Keratinocyte (primary cell): ENCODE results near the gene CS. TPM values are rescaled to one million over a fixed set of nuclear protein-coding genes. Genes with fewer than 3 reads are reported as not detected.
A peak's percentile ranks its signal among the peaks of the same experiment; 100 is the strongest.
"Not testable (repeated sequence)": the region's sequence is repeated elsewhere in the genome, so short reads cannot be mapped to it uniquely, and the experiment has no call there.

Experiments used
- DNase-seq: peaks from one replicate; pipeline ENCODE4 v3.0.0-alpha.2; 2011; ENCODE audit warnings: low read depth, missing footprints, low spot score
- FAIRE-seq: peaks from 2 replicates; lab custom pipeline; 2011; peaks lifted over from hg19 to GRCh38; lab: Jason Lieb, UNC
- H2AFZ ChIP-seq: 2 replicates; pipeline ENCODE4 v1.6.0; 2012; ENCODE audit warnings: low read length, control low read depth, inconsistent platforms; ENCODE audit not compliant: control insufficient read depth
- H3K27ac ChIP-seq: 2 replicates; pipeline ENCODE4 v1.5.1; 2011; ENCODE audit warnings: low read length; ENCODE audit not compliant: control insufficient read depth, insufficient read depth
- H3K27me3 ChIP-seq: 3 replicates; pipeline ENCODE4 v1.6.0; 2011; ENCODE audit warnings: low read length; ENCODE audit not compliant: control insufficient read depth, insufficient read depth; ENCODE audit errors: extremely low read depth
- H3K36me3 ChIP-seq, 2 experiments: 2 replicates in 1 of 2; 3 replicates in 1 of 2; pipeline ENCODE4 v1.5.1; 2011; ENCODE audit warnings: low read length in 2 of 2, mild to moderate bottlenecking in 1 of 2; ENCODE audit not compliant: control insufficient read depth in 2 of 2, insufficient read depth in 2 of 2; ENCODE audit errors: extremely low read depth in 1 of 2
- H3K4me1 ChIP-seq: 3 replicates; pipeline ENCODE4 v1.5.1; 2011; ENCODE audit warnings: low read length; ENCODE audit not compliant: control insufficient read depth, insufficient read depth; ENCODE audit errors: extremely low read depth
- H3K4me2 ChIP-seq: 3 replicates; pipeline ENCODE4 v1.6.0; 2011; ENCODE audit warnings: low read depth, low read length; ENCODE audit not compliant: control insufficient read depth, insufficient read depth; ENCODE audit errors: extremely low read depth
- H3K4me3 ChIP-seq, 3 experiments: fragments of 200-600 bp in 1 of 3; sonication (generic) in 1 of 3; 2 replicates in 2 of 3; 3 replicates in 1 of 3; pipeline ENCODE4 v1.5.1; 2011 to 2016; ENCODE audit warnings: low read length in 3 of 3, mild to moderate bottlenecking in 3 of 3, control low read depth in 2 of 3, inconsistent platforms in 1 of 3, low read depth in 1 of 3, mixed read lengths in 1 of 3, mixed run types in 1 of 3, moderate library complexity in 1 of 3; ENCODE audit not compliant: control insufficient read depth in 2 of 3, insufficient read depth in 2 of 3; ENCODE audit errors: extremely low read depth in 1 of 3
- H3K79me2 ChIP-seq: 2 replicates; pipeline ENCODE4 v1.6.0; 2012; ENCODE audit warnings: low read length; ENCODE audit not compliant: control insufficient read depth, insufficient read depth
- H3K9ac ChIP-seq: 3 replicates; pipeline ENCODE4 v1.6.0; 2011; ENCODE audit warnings: low read length; ENCODE audit not compliant: control insufficient read depth, insufficient read depth; ENCODE audit errors: extremely low read depth
- H3K9me1 ChIP-seq: 3 replicates; pipeline ENCODE4 v1.6.0; 2011; ENCODE audit warnings: low read length; ENCODE audit not compliant: control insufficient read depth, insufficient read depth; ENCODE audit errors: extremely low read depth
- H3K9me3 ChIP-seq: 2 replicates; pipeline ENCODE4 v1.5.1; 2012; ENCODE audit warnings: low read depth, low read length; ENCODE audit not compliant: control insufficient read depth
- H4K20me1 ChIP-seq: 3 replicates; pipeline ENCODE4 v1.6.0; 2011; ENCODE audit warnings: low read length; ENCODE audit not compliant: control insufficient read depth, insufficient read depth; ENCODE audit errors: extremely low read depth
- CTCF ChIP-seq, 3 experiments: IDR thresholded peaks in 1 of 3; conservative IDR thresholded peaks in 1 of 3; optimal IDR thresholded peaks in 1 of 3; 2 replicates in 2 of 3; 3 replicates in 1 of 3; pipeline versions ENCODE3 to v1.5.1; 2011; ENCODE audit warnings: low read length in 3 of 3, mild to moderate bottlenecking in 3 of 3, moderate library complexity in 2 of 3, control low read depth in 1 of 3, inconsistent platforms in 1 of 3; ENCODE audit not compliant: insufficient read depth in 2 of 3; ENCODE audit errors: extremely low read depth in 1 of 3
- EZH2 ChIP-seq: IDR thresholded peaks from one replicate; pipeline ENCODE4 v1.6.1; 2012; ENCODE audit warnings: inconsistent platforms, mild to moderate bottlenecking, low read length, moderate library complexity
- dilution Hi-C: fragments of 300-500 bp; cut with MboI; formaldehyde crosslinking; loops from one replicate; pipeline ENCODE4 v1.7.0; 2020; ENCODE audit warnings: low sequenced_read_pairs; ENCODE audit not compliant: extremely low pct_ligation_motif_present
- polyA plus RNA-seq, 5 experiments: library from polyadenylated mRNA; depleted of rRNA in 3 of 5; stranded (reverse) in 3 of 5; stranded (forward) in 1 of 5; unstranded in 1 of 5; fragments of >200 nt; gene quantifications; 1 replicate in 1 of 5; 2 replicates in 3 of 5; 3 replicates in 1 of 5; pipeline versions ENCODE4 v1.2.1 to v1.2.3, GENCODE V29; 2011 to 2012; ENCODE audit warnings: missing spikeins in 2 of 5, low read depth in 1 of 5, low replicate concordance in 1 of 5

Gene CS
- polyA plus RNA-seq, 1 donor (not counting 4 experiments of a cell fraction or from before 2014, with no cell fraction given), result 105 TPM

DNA sequence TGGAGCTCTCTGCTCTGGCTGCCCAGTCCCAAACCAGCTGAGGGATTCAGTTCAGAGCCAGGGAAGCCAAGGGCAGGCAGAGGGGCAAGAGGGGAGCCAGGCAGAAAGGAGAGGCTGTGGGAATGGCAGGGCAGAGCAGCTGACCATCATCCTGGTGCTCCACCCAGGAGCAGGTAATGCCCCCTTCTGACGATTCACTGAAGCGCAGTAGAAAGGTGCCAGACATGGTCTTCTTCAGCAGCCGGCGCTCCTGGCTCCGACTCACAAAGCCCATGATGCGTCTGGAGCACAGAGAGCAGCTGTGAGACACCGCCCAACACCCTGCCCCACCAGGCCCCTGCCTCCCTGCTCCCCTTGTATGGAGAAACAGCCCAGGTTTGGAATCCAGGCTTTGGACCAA lies 46.5 kb upstream of the CS start:
- Histone ChIP-seq H3K9me1 (no peaks in the 10 kb centered on the region), H3K4me2 (no peak overlapping the region), H3K27ac (no peak overlapping the region), H3K27me3 (no peaks in the 10 kb centered on the region), H3K4me1 (peaks cover 6% of the 10 kb centered on the region), H4K20me1 (no peaks in the 10 kb centered on the region), H3K79me2 (no peaks in the 10 kb centered on the region), H3K9me3 (no peaks in the 10 kb centered on the region), H2AFZ (no peak overlapping the region), H3K36me3 (peaks cover 55 to 57% of the 10 kb centered on the region in 2 experiments), H3K4me3 (no peak overlapping the region), H3K9ac (no peak overlapping the region)
- FAIRE-seq (no peak), DNase-seq (no peak)
- TF ChIP-seq EZH2, result no peak
- peak in 2 of 3 experiments; percentile 8 to 30 for TF ChIP-seq CTCF (optimal IDR thresholded peaks at IDR 0.05 in 1 of 3, IDR thresholded peaks at IDR 0.05 in 1 of 3, conservative IDR thresholded peaks at IDR 0.05 in 1 of 3; ENCODE audit: extremely low read depth in 1 of 3, insufficient read depth in 2 of 3, low read length in 3 of 3)
- dilution Hi-C loops, result no loop called here

DNA sequence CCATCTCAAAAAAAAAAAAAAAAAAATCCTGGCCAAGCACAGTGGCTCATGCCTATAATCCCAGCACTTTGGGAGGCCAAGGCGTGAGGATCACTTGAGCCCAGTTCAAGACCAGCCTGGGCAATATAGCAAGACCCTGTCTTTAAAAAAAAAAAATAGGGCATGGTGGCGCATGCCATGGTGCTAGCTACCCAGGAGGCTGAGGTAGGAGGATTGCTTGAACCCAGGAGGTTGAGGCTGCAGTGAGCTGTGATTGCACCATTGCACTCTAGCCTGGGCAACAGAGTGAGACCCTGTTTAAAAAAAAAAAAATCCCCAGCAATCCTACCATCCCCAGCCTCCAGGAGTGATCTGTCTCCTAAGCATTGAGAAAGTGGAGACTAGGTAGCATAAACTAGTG lies 42.2 kb upstream of the CS start:
- H3K9ac ChIP-seq, dilution Hi-C loops, H4K20me1 ChIP-seq, H3K79me2 ChIP-seq, H3K27ac ChIP-seq, H3K9me1 ChIP-seq, H2AFZ ChIP-seq, FAIRE-seq, H3K27me3 ChIP-seq, DNase-seq, H3K4me3 ChIP-seq, H3K9me3 ChIP-seq, H3K4me2 ChIP-seq: not testable (repeated sequence)
- H3K36me3 ChIP-seq, result peaks cover 26 to 31% of the 10 kb centered on the region in 2 experiments
- peaks cover 22% of the 10 kb centered on the region for H3K4me1 ChIP-seq

- Histone ChIP-seq H3K27me3 (no peaks in the 10 kb centered on the region), H2AFZ (no peak overlapping the region), H3K9me3 (no peaks in the 10 kb centered on the region), H3K9ac (no peak overlapping the region), H4K20me1 (no peaks in the 10 kb centered on the region), H3K4me2 (no peak overlapping the region), H3K36me3 (peaks cover 20 to 27% of the 10 kb centered on the region in 2 experiments), H3K4me3 (no peak overlapping the region), H3K4me1 (peaks cover 22% of the 10 kb centered on the region), H3K79me2 (no peaks in the 10 kb centered on the region), H3K27ac (no peak overlapping the region), H3K9me1 (no peaks in the 10 kb centered on the region)
- DNase-seq (no peak), FAIRE-seq (no peak)
- dilution Hi-C loops, result no loop called here
- TF ChIP-seq EZH2 (no peak), CTCF (optimal IDR thresholded peaks at IDR 0.05 in 1 of 3, IDR thresholded peaks at IDR 0.05 in 1 of 3, conservative IDR thresholded peaks at IDR 0.05 in 1 of 3; ENCODE audit: extremely low read depth in 1 of 3, insufficient read depth in 2 of 3, low read length in 3 of 3) (no peak)
These were observed 41.5 kb upstream of the CS start for GRCh38 chr12:56341616-56342015.
